ENCODE results near the gene NPDC1. TPM values are rescaled to one million over a fixed set of nuclear protein-coding genes. Genes with fewer than 3 reads are reported as not detected.

Gene NPDC1
- polyA plus RNA-seq, 1 experiment: 31.9 TPM

- TF ChIP-seq, protein P1, sequence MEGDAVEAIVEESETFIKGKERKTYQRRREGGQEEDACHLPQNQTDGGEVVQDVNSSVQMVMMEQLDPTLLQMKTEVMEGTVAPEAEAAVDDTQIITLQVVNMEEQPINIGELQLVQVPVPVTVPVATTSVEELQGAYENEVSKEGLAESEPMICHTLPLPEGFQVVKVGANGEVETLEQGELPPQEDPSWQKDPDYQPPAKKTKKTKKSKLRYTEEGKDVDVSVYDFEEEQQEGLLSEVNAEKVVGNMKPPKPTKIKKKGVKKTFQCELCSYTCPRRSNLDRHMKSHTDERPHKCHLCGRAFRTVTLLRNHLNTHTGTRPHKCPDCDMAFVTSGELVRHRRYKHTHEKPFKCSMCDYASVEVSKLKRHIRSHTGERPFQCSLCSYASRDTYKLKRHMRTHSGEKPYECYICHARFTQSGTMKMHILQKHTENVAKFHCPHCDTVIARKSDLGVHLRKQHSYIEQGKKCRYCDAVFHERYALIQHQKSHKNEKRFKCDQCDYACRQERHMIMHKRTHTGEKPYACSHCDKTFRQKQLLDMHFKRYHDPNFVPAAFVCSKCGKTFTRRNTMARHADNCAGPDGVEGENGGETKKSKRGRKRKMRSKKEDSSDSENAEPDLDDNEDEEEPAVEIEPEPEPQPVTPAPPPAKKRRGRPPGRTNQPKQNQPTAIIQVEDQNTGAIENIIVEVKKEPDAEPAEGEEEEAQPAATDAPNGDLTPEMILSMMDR (IDR thresholded peaks at IDR 0.05; ENCODE audit: insufficient read depth, low read depth, low read length): no peak
- Histone ChIP-seq H3K27me3 (ENCODE audit: control insufficient read depth, insufficient read depth, low read length) (no peaks in the 10 kb centered on the region), H3K4me3 (ENCODE audit: low read depth, low read length) (no peak overlapping the region), H3K36me3 (ENCODE audit: control insufficient read depth, insufficient read depth, low read length) (peaks cover 21% of the 10 kb centered on the region)
- ChIA-PET POLR2A (no interaction called here), CTCF (interaction anchor here (1.2 to 10.7 kb wide), 3 partner anchors 11 to 18 kb away, joined by 3 to 50 read pairs (median 18); partner anchors contain the start of gene ABCA2)
- DNase-seq (ENCODE audit: low read depth): no peak
Observed at GRCh38 chr9:137017791-137018497, 28.0 kb downstream of the NPDC1 start.

- CTCF ChIA-PET: interaction anchor here (1.2 kb wide), 1 partner anchor 10 kb away, joined by 3 read pairs; no protein-coding TSS in a partner anchor
Observed at GRCh38 chr9:137017071-137017470, 28.9 kb downstream of the NPDC1 start.

DNA sequence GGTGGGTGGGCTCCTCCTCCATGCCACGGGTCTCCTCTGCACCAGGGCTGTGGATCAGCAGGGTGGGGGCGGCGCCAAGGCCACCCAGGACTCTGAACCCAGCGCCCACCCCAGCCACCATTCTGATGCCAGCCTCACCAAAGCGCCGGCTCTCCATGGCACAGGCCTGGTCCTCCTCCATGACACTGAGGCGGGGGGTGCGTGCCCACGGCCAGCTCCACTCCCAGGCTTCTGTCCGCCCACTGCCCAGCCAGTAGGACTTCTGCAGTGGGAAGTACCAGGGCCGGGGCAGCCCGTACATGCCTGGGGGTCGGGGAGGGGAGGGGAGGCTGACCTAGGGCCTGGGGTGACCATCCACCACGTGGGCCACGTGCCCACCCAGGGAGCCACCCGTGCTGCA, 29.5 kb downstream of the NPDC1 start:
- Histone ChIP-seq H3K36me3 (ENCODE audit: control insufficient read depth, insufficient read depth, low read length) (peaks cover 22% of the 10 kb centered on the region), H3K27me3 (ENCODE audit: control insufficient read depth, insufficient read depth, low read length) (no peaks in the 10 kb centered on the region), H3K4me3 (ENCODE audit: low read depth, low read length) (no peak overlapping the region)
- ChIA-PET CTCF (interaction anchor here (1.2 kb wide), 1 partner anchor 9 kb away, joined by 3 read pairs; no protein-coding TSS in a partner anchor), POLR2A (no interaction called here)
- TF ChIP-seq, protein P1 (IDR thresholded peaks at IDR 0.05; ENCODE audit: insufficient read depth, low read depth, low read length): no peak
- no peak for DNase-seq (ENCODE audit: low read depth)

More at GRCh38 chr9:137017071-137017470, 28.9 kb downstream of the NPDC1 start:
- POLR2A ChIA-PET: no interaction called here
- no peaks in the 10 kb centered on the region for H3K27me3 ChIP-seq (ENCODE audit: control insufficient read depth, insufficient read depth, low read length)
- TF ChIP-seq, protein P1 (IDR thresholded peaks at IDR 0.05; ENCODE audit: insufficient read depth, low read depth, low read length): no peak
- H3K36me3 ChIP-seq (ENCODE audit: control insufficient read depth, insufficient read depth, low read length): peaks cover 22% of the 10 kb centered on the region
- no peak overlapping the region for H3K4me3 ChIP-seq (ENCODE audit: low read depth, low read length)
- DNase-seq (ENCODE audit: low read depth): no peak

- CTCF ChIA-PET: interaction anchor here (2.6 kb wide), 1 partner anchor 13 kb away, joined by 13 read pairs; no protein-coding TSS in a partner anchor
- DNase-seq (ENCODE audit: low read depth): no peak
- no peak overlapping the region for H3K4me3 ChIP-seq (ENCODE audit: low read depth, low read length)
- TF ChIP-seq, protein P1 (IDR thresholded peaks at IDR 0.05; ENCODE audit: insufficient read depth, low read depth, low read length): no peak
- H3K36me3 ChIP-seq (ENCODE audit: control insufficient read depth, insufficient read depth, low read length): peaks cover 21% of the 10 kb centered on the region
- H3K27me3 ChIP-seq (ENCODE audit: control insufficient read depth, insufficient read depth, low read length): no peaks in the 10 kb centered on the region
- POLR2A ChIA-PET: no interaction called here
Observed at GRCh38 chr9:137015976-137016375, 30.0 kb downstream of the NPDC1 start.

GRCh38 chr9:137015540-137015930, 30.4 kb downstream of the NPDC1 start:
- ChIA-PET CTCF (interaction anchor here (1.4 to 2.6 kb wide), 2 partner anchors 14 to 20 kb away, joined by 4 to 13 read pairs; no protein-coding TSS in a partner anchor), POLR2A (no interaction called here)
- TF ChIP-seq, protein P1 (IDR thresholded peaks at IDR 0.05; ENCODE audit: insufficient read depth, low read depth, low read length): no peak
- Histone ChIP-seq H3K4me3 (ENCODE audit: low read depth, low read length) (no peak overlapping the region), H3K36me3 (ENCODE audit: control insufficient read depth, insufficient read depth, low read length) (peaks cover 22% of the 10 kb centered on the region), H3K27me3 (ENCODE audit: control insufficient read depth, insufficient read depth, low read length) (no peaks in the 10 kb centered on the region)
- no peak for DNase-seq (ENCODE audit: low read depth)
